ENCODE measurements around the gene SCARB1.

Gene SCARB1

DNA sequence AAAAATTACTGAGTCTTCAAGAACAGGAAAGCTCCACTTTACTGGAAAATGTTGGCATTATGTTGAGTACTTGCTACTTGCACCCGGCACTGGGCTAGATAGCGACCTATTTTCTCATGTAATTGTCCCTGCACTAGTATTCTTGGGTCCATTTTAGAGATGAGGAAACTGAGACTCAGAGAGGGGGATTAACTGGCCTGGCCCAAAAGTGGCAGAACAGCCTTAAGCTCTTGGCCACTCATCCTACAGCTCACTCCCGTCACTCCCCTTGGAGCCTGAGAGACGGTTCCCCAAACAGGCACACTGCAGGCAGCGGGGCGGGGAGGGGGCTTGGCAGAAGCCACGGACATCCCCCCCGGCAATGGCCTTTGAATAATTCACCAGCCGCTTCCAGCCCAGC is 113.9 kb downstream of the SCARB1 start:
- DNase-seq (ENCODE audit: low spot score) (no peak), FAIRE-seq (no peak)

DNA sequence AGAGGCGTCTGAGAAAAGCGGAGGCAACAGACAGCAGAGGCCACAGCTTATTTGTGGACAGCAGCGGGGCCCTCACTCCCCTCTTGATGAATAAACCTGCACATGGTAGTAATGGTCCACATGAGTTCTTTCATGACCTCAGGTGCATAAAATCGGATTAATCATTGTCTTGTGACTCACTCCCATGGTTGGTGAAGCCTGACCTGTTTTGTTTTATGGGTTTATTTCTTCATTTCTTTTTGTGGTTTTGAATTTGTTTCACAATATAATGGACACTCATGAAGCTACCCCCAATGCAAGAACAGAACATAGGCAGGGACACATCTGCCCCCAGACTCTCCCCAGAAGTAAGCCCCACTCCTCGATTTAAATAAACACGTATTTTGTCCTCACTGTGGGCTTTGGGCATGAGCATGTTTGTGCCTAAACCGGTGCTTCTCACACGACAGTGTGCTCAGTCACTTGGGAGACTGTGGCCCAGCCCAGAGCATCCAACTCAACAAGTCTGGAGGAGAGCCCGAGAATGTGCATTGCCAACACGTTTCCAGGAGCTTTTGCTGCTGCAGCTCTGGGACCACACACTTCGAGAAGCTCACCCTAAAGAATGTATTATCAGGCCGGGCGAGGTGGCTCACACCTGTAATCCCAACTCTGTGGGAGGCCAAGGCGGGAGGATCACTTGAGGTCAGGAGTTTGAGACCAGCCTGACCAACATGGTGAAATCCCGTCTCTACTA is 116.1 kb downstream of the SCARB1 start:
- FAIRE-seq, result peak; percentile 98
- peak; percentile 97 for DNase-seq (ENCODE audit: low spot score)

DNA sequence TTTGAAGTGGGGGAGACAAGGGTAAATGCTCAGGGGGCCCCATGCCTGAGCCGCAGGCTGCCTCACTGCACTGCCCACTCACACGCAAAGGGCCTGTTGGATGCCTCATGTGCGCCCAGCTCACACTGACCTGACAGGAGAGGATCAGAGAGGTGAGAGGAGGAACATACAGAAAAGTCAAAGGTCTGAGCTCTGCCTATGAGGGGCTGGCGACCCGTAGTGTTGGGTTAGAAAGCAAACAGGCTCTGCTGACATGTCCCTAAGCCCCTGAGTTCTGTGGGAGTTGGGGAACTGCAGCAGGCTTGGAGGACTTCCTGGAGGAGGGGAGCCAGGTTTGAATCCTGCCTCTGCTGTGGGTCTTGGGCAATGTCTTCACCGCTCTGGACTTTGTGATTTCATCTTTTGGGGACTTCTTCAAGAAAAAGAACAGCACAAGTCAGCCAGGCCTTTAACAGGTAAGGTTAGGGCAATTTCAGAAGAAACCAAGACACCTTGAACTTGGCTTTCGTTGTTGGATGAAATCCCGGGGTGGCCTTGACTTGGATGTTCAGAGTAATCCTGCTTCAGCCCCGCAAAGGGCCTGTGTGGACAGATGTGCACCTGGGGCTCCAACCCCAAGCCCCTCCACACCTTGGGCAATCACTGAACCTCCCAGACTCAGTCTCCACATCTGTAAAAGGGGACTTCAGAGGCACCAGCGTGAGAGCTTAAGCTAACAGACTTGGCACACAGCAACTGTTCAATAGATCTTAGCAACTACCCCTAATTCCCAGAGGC is 116.8 kb downstream of the SCARB1 start:
- FAIRE-seq, result no peak
- no peak for DNase-seq (ENCODE audit: low spot score)

DNA sequence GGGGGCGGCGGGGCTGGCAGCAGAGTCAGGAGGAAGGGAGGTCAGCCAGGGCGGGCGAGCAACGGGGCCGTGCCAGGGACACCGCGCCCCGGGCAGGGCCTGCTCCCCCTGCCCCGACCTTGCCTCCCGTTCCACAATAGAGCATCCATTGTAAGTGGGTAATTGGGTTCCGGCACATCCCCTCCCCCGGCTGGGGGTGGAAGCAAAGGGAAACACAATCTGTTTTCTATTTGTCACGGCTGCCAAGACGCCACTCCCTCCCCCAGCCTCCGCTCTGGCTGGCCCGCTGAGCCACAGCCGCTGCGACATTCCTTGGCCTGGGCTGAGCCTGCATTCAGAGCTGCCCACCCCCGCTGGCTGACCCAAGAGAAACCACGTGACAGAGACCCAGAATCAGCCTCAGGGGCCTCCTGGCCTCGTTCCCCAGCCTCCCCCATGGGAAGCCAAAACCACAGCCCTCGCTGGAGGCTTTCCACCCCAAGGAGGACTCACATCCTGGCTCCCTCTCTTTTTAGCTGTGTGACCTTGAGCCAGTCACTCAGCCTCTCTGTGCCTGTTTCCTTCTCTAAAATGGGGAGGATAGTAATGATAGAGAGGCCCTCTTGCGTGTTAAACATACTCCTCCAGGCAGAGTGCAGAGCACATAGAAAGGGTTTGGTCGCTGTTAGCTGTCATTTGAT is 117.6 kb downstream of the SCARB1 start:
- peak; percentile 84 for DNase-seq (ENCODE audit: low spot score)
- peak; percentile 79 for FAIRE-seq

DNA sequence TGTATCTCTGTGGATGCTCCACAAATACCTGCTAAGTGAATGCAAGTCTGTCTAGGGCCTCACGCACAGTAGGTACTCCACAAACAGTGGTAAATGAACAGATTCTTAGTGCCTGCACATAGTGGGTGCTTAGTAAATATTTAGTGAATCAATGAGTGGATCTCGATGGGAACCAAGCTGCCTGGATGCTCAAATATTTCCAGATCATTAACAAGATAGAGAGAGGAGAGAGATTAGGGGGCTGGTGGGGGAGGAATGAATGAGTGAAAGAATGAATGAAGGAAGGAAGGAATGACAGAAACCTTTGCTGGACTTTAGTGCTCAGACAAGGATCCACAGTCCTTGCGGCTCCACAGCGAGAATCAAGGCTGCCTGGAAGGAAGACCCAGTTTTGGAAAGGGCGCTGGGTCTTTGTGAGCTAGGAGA is 118.2 kb downstream of the SCARB1 start:
- no peak for FAIRE-seq
- DNase-seq (ENCODE audit: low spot score), result no peak

DNA sequence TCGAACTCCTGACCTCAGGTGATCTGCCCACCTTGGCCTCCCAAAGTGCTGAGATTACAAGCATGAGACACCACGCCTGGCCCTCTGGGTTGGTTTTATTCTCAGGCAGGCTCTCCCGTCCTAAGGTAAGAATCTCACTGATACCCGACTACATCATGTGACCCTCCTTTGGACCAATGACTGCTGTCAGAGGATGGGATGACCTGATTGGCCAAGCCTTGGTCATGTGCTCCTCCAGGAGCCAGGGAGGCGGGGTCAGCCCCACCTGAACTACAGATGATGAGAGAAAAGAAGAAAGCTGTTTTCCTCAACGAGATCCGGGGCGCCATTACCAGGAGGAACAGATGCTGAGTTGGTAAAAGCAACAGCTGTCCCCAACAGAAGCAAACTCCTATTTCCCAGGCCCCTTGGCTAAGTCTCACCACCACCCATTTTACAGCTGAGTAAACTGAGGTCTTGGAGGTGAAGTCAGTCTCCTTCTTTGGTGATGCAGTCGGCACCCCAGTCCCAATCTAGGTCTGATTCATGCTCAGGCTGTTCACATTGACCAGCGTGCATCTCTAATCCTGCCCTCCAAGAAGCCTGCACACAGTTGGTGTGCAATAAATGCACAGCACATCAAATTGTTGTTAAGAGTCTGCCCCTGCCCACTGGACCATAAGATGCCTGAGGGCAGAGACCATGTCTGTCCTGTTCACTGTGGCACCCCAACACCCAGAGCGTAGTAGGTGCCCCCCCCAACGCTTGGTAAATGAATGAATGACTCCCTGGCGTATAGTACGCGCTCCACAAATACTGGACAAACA is 118.8 kb downstream of the SCARB1 start:
- DNase-seq (ENCODE audit: low spot score), result no peak
- FAIRE-seq, result no peak

DNA sequence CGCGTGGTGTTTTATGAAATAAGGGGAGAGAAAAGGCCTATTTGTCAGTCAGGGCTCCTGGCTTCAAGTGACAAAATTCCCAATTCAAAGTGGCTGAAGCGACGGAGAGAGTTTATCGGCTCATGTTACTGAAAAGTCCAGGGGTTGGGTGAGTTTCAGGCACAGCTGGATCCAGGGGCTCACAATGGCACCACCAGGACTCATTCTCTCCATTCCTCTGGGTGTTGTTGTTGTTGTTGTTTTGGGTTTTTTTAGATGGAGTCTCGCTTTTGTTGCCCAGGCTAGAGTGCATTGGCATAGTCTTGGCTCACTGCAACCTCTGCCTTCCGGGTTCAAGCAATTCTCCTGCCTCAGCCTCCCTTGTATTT is 119.4 kb downstream of the SCARB1 start:
- FAIRE-seq, result no peak
- no peak for DNase-seq (ENCODE audit: low spot score)

DNA sequence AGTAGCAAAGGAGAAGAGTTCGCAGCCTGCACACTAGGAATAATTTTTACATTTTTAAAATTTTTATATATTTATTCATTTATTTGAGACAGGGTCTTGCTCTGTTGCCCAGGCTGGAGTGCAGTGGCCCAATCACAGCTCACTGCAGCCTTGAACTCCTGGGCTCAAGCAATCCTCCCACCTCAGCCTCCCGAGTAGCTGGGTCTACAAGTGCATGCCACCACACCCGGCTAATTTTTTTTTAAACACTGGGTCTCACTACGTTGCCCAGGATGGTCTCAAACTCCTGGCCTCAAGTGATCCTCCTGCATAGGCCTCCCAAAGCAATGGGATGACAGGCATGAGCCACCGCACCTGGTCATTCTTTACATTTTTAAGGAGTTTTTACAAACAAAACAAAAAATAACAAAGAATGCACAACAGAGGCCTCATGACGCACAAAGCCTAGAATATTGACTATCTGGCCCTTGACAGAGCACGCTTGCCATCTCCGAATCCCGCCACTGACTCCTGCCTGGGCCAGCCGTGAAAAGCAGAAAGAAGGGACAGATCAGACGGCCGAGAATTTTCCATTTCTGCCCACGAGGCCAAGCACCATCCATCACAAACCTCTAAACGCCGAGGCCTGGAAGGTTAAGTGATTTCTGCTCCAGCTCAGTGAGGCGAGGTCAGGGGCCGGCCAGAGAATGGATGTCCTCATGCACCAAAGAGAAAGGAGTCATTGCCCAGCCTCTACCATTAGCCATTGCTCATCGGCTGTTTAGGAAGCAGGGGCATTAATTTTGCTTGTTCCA is 120.0 kb downstream of the SCARB1 start:
- DNase-seq (ENCODE audit: low spot score) (no peak), FAIRE-seq (no peak)

DNA sequence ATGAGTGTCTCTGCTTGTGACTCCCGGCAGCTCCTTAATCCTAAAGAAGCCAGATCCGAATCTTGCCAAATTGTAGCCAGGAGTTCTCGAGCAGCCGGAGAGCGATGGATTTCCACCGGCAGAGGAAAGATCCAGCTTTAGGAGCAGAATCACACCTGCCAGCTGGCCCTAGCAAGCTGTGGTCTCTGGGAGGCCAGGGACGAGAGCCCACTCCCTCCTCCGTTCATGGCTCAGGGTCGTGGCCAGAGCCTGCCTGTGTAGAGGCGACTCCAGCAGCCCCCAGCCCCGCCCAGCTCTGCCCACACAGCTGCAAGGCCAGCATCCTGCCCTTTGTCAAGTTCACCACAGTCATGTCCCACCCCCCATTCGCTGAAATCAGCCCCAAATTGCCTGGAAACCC is 121.0 kb downstream of the SCARB1 start:
- DNase-seq (ENCODE audit: low spot score), result no peak
- no peak for FAIRE-seq

DNA sequence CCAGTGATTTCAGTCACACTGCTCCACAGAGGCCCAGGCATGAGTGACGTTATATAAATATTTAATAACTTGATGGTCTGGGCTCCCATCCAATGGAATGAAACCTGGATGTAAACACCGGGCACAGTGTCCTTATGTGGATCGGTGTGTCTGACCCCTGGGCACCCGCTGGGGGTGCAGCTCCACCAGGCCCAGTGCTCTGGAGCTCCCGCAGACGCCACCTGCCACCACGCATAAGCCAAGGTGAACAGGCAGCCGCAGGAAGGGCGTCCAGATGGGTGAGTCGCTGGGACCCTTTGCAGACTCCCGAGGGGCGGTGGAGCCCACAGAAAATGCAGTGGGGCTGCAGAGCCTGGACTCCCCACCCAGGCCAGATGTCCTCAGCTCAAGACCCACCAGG is 121.6 kb downstream of the SCARB1 start:
- DNase-seq (ENCODE audit: low spot score), result no peak
- FAIRE-seq, result no peak

DNA sequence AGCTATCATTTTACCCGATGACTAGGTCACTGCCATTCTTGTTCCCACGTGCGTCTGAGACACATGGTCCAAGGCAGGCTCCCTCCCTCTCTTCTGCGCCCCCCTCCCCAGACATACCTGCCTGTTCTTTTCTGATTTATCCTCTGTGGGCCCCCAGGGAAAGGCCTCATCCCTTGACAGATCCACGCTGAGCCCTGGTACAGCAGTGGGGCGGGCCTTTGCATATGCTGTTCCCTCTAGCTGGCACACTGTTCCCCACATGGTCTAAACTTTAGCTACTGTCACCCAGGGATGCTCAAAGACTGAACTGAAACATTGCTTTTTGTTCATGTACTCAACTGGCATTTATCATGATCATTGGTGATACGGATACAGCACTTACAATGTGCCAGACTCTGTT is 122.5 kb downstream of the SCARB1 start:
- FAIRE-seq, result no peak
- no peak for DNase-seq (ENCODE audit: low spot score)

DNA sequence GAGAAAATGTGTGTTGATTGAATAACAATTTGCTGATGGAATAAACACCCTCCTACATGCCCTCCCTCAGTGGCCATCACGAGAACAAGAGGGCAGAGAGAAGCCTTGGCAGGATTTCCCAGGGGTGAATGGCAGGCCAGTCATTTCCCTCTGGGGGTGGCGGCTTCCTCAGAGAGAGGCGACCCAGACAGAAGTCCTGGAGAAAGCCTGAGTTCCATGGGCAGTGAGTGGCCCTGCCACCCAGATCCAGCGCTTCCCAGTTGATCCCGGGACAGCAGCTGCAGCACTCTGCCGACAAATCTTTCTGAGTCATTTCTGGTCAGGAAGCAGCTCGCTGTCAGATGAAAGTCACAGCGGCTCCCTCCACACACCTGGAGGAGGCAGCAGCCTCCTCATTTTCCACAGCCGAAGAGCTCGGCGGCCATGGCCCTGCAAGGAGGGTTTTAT is 123.0 kb downstream of the SCARB1 start:
- FAIRE-seq (peak; percentile 55), DNase-seq (ENCODE audit: low spot score) (peak; percentile 65)

DNA sequence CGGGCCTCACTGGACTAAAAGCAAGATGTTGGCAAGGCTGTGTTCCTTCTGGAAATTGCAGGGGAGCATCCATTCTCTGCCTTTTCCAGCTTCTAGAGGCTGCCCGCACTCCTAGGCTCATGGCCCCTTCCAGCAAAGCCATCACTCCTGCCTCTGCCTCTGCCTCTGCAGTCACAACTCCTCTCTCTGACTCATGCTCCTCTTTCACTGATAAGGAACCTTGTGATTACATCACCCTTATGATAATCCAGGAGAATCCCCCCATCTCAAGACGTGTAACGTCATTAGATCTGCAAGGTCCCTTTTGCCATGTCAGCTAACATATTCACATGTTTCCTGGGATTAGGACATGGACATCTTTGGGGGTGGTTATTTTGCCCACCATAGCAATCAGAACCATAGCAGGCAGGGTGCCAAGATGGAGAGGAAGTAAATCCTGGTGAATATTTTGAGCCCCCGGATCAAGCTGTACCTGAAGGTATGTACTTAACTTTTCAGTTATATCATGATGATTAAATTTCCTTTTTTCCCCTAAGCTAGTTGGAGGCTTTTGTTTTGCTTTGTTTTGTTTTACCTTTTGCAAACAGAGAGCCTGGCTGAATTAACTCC is 123.6 kb downstream of the SCARB1 start:
- no peak for FAIRE-seq
- peak; percentile 9 for DNase-seq (ENCODE audit: low spot score)

DNA sequence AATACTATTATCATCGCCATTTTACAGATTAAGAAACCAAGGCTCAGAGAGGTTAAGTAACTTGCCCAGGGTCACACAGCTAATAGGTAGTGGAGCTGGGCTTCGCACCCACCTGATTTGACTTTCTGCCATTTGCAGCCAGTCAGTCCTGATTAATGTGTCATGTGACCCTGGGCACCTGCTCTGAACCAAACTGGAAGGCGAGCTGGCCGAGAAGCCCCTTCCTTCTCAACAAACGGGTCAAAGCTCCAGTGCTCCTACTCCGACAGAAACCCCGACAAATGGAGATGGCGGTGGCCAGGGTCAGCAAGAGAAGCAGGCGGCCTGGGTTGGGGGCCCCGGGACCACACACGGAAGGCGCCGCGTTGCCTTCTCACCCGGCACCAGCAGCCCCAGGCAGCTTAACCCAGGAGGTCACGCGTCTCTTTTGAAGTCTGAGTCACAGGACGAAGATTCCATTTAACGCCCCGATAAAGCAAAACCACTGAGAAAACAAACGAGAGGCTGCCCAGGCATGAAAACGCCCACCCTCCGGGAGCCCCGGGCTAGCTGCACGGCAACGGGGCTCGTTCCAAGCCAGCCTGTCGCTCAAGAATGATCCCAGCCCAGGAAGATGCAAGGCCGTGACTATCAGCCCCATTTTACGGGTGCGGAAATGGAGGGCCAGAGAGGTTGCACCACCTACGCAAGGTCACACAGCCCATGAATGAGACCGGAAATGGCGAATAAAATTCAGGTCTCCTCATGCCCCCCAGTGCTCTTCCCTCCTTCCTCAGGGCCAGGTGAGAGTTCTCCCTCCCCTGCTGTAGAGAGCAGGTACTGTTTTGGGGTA is 124.8 kb downstream of the SCARB1 start:
- DNase-seq (ENCODE audit: low spot score) (no peak), FAIRE-seq (no peak)

DNA sequence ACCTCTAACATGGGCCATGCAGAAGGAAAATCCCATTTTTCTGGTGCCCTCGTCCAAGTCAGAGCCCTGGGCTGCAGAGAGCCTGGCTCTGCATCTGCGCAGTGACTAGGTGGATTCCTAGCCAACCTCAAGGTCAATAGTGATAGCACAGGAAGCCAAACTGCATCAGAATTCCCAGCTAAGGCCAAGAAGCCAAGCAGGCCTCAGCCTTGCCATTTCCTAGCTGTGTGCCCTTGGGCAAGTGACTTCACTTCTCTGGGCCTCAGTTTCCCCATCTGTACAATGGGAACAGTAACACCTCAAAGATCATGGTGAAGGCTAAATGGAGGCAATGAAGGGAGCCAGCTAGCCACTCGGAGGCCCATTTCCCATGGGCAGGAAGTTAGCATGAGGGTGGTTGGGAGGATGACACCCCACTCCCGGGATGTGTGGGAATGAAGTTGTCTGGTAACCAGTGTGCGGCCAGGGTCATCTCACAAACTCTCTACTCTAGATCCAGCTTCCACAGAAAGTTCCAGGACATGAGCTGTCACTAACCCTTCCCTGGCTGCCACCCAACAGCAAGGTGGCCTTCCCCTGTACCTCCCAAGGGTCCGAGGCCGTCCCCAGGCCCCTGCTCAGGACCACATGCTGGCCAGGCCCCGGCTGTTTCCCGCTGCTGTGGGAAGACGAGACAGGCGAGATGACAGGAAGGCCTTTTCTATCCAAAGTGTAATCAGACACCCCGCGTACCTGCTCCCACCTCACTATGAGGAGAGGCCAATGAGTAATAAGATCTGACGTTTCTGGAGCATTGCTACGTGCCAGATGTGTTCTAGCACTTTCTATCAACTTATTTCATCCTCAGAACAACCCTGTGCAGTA is 125.7 kb downstream of the SCARB1 start:
- DNase-seq (ENCODE audit: low spot score), result no peak
- FAIRE-seq, result no peak

DNA sequence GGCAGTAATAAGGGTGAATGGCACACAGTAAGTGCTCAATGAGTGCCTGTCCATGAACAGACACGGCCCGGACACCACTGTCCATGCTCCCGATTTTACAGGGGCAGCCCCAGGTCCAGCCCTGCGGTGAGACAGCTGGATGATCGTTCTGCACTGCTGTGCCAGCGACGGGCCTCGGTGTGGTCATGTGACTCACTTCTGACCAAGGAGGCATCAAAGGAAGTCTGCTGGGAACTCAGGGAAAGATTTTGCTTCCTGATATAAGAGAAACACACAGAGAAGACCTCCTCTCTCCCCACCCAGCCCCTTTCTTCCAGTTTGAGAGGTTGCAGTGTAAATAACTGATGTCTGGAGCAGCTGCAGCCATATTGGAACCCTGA is 126.6 kb downstream of the SCARB1 start:
- DNase-seq (ENCODE audit: low spot score) (peak; percentile 15), FAIRE-seq (no peak)

DNA sequence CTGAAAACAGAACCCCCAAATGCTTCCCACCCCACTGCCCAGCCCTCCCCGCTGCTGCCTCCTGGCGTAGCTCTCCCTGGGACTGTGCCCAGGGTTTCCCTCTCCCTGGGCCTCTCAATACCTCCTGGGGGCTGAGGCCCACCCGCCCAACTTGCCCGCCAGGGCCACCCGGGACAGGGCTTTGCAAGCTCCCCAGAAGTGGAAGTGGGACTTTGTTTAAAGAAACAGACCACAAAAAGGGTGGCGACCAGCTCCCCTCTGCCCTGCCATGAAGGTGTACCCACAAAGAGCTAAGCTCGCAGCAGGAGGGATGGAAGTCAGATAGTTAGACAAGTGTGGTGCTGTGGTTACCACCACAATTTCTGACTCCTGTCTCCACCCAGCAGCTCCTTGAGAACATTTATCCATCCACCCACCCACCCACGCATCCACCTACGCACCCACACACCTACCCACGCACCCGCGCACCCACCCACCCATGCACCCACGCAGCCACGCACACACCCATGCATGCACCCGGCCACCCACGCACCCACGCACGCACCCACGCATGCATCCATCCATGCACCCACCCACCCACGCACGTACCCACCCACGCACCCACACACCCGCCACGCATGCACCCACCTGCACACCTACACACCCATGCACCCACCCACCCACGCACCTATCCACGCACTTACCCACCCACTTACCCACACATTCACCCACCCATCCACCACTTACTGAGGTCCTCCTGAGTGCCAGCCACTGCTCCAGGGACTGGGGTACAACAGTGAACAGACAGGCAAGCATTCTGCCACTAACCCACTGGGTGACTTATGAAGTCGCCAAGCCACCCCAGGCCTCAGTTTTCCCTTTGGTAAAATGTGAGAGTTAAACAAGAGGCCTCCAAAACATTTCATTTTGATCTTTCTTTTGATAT is 127.3 kb downstream of the SCARB1 start:
- DNase-seq (ENCODE audit: low spot score) (no peak), FAIRE-seq (no peak)
